T47D (cell line): ENCODE results near the gene NUDT22.

ENCODE experiments used
- DNase-seq, 2 experiments: peaks; one replicate each; pipeline versions ENCODE4 v3.0.0 to v3.0.0-alpha.2; 2011 to 2012; ENCODE audit warnings: low read depth in 1 of 2, low spot score in 1 of 2
- JUND ChIP-seq: IDR thresholded peaks from 2 replicates; pipeline ENCODE4 v1.6.1; 2012; ENCODE audit warnings: low read depth
- in situ Hi-C: cut with HindIII; loops from 2 replicates; pipeline ENCODE4 v1.10.0; 2016; ENCODE audit warnings: low sequenced_read_pairs, low pct_unique_long_range_greater_than_20kb

Gene NUDT22

GRCh38 chr11:64226507-64227051 is 505 bp downstream of the NUDT22 start:
- in situ Hi-C loops: no loop called here
- DNase-seq: no peak
- no peak for TF ChIP-seq JUND

GRCh38 chr11:64227405-64227956 is 1.4 kb downstream of the NUDT22 start:
- in situ Hi-C loops: no loop called here
- peak in 1 of 2 experiments; percentile 48 for DNase-seq
- no peak for TF ChIP-seq JUND

GRCh38 chr11:64229090-64229743 is 3.1 kb downstream of the NUDT22 start:
- no peak for DNase-seq
- in situ Hi-C loops: no loop called here
- no peak for TF ChIP-seq JUND

- DNase-seq: no peak
- in situ Hi-C loops: no loop called here
- TF ChIP-seq JUND: no peak
Observed at GRCh38 chr11:64229744-64230170, 3.7 kb downstream of the NUDT22 start.

- no peak for TF ChIP-seq JUND
- in situ Hi-C loops: no loop called here
- peak; percentile 88 to 96 for DNase-seq
Observed at GRCh38 chr11:64230171-64230984, 4.3 kb downstream of the NUDT22 start, which contains the start of gene DNAJC4. Gene DNAJC4 (plus strand): TSS chr11:64230548. CDS start chr11:64230855, 307 bp downstream.

GRCh38 chr11:64230985-64231365 is 4.9 kb downstream of the NUDT22 start:
- TF ChIP-seq JUND: no peak
- no peak for DNase-seq
- in situ Hi-C loops: no loop called here

GRCh38 chr11:64231546-64231945 is 5.5 kb downstream of the NUDT22 start:
- in situ Hi-C loops: no loop called here

GRCh38 chr11:64232182-64232966 is 6.3 kb downstream of the NUDT22 start:
- no peak for DNase-seq
- in situ Hi-C loops: no loop called here
- TF ChIP-seq JUND: no peak

More at GRCh38 chr11:64231546-64231945, 5.5 kb downstream of the NUDT22 start:
- no peak for DNase-seq
- no peak for TF ChIP-seq JUND

- no peak for TF ChIP-seq JUND
- no peak for DNase-seq
- in situ Hi-C loops: no loop called here
Observed at GRCh38 chr11:64232967-64233315, 6.9 kb downstream of the NUDT22 start.

GRCh38 chr11:64233913-64234586 is 8.0 kb downstream of the NUDT22 start, which contains the start of gene VEGFB:
Gene VEGFB (plus strand): TSS chr11:64234584. CDS start chr11:64234834, 250 bp downstream.
- TF ChIP-seq JUND: no peak
- peak; percentile 67 to 81 for DNase-seq
- in situ Hi-C loops: no loop called here

- TF ChIP-seq JUND: no peak
- DNase-seq: peak in 1 of 2 experiments; percentile 52
- in situ Hi-C loops: no loop called here
Observed at GRCh38 chr11:64234647-64235379, 8.7 kb downstream of the NUDT22 start.
